Measurements from ENCODE around the gene AARS2.

GRCh38 chr6:44265722-44266233, 47.4 kb downstream of the AARS2 start:
- no peak for TF ChIP-seq CTCF (IDR thresholded peaks at IDR 0.05)
- no peak for TF ChIP-seq POLR2AphosphoS5 (IDR thresholded peaks at IDR 0.05)
- no peak for TF ChIP-seq POLR2A (IDR thresholded peaks at IDR 0.05)

Data from gastroesophageal sphincter (tissue), 3 donors.